Coronary artery (tissue), 2 donors: ENCODE measurements around the gene CDK9.
A peak's percentile ranks its signal among the peaks of the same experiment; 100 is the strongest.

Source experiments
- DNase-seq: peaks from one replicate; pipeline ENCODE4 v3.0.0-alpha.2; 2017; ENCODE audit warnings: low spot score
- H3K27ac ChIP-seq, 2 donors: fragments of 200-600 bp; sonication (generic); one replicate each; pipeline ENCODE4 v1.5.1; 2016 to 2019
- H3K4me3 ChIP-seq: fragments of 200-600 bp; sonication (generic); 2 replicates; pipeline ENCODE4 v1.5.1; 2016; ENCODE audit warnings: mild to moderate bottlenecking, moderate library complexity
- TF ChIP-seq, protein P1 (sequence below): fragments of 200-600 bp; sonication (generic); IDR thresholded peaks from one replicate; pipeline ENCODE4 v1.5.1; 2019; ENCODE audit warnings: antibody characterized with exemption

The CDK9 gene

DNA sequence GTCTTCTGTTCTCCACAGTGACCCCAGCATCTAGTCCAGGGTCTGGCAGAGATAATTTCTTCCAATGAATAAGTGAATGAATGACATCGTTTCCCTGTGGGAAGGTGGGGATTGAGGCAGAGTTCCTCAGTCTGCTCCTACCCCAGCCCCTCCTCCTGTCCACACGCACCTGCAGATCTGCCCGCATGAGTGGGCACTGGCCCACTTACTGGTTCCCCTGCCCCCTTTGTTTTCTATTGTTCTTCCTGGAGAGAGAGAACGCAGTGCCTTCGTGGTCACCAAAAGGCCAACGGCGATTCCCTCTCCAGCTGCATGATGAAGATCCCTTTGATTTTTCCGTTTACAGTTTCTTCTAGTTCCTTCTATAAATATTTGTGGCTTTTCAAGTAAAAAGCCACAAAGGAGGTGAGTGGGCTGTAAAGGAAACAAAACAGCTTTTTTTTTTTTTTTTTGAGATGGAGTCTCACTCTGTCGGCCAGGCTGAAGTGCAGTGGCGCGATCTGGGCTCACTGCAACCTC lies 11.1 kb downstream of the CDK9 start:
- TF ChIP-seq, protein P1, sequence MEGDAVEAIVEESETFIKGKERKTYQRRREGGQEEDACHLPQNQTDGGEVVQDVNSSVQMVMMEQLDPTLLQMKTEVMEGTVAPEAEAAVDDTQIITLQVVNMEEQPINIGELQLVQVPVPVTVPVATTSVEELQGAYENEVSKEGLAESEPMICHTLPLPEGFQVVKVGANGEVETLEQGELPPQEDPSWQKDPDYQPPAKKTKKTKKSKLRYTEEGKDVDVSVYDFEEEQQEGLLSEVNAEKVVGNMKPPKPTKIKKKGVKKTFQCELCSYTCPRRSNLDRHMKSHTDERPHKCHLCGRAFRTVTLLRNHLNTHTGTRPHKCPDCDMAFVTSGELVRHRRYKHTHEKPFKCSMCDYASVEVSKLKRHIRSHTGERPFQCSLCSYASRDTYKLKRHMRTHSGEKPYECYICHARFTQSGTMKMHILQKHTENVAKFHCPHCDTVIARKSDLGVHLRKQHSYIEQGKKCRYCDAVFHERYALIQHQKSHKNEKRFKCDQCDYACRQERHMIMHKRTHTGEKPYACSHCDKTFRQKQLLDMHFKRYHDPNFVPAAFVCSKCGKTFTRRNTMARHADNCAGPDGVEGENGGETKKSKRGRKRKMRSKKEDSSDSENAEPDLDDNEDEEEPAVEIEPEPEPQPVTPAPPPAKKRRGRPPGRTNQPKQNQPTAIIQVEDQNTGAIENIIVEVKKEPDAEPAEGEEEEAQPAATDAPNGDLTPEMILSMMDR: no peak
- Histone ChIP-seq H3K4me3 (no peak overlapping the region), H3K27ac (no peak overlapping the region)
- no peak for DNase-seq

DNA sequence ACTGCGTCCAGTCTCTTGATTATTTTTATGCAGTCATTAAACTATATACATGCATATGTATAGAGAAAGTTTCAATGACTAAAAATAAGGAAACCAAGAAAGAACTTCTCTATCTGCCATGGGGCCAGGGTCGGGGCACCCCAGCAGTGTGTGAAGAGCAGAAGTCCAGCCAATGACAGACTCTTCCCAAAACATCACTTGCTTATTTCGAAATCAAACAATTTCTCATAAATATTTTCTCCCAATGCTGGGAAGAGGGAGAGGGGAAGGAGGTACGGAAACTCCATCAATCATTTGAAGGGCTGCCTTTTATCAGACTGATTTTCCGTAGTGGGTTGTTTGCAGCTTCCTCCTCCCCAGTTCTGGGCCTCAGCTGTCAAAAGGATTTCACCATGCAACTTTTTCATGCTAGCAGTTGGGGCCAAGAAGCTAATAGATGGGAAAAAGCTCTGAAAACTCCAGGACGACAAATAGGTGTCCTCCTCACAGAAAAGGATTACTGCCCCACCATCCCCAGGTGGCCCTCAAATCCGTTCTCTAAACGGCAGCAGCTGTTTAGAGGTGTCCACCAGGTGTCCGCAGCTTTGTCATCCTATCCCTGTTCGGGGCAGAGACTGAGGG lies 16.2 kb downstream of the CDK9 start:
- peak overlapping the region; percentile 93 for H3K4me3 ChIP-seq
- TF ChIP-seq, protein P1: no peak
- H3K27ac ChIP-seq: peak overlapping the region; percentile 84 to 97
- no peak for DNase-seq

DNA sequence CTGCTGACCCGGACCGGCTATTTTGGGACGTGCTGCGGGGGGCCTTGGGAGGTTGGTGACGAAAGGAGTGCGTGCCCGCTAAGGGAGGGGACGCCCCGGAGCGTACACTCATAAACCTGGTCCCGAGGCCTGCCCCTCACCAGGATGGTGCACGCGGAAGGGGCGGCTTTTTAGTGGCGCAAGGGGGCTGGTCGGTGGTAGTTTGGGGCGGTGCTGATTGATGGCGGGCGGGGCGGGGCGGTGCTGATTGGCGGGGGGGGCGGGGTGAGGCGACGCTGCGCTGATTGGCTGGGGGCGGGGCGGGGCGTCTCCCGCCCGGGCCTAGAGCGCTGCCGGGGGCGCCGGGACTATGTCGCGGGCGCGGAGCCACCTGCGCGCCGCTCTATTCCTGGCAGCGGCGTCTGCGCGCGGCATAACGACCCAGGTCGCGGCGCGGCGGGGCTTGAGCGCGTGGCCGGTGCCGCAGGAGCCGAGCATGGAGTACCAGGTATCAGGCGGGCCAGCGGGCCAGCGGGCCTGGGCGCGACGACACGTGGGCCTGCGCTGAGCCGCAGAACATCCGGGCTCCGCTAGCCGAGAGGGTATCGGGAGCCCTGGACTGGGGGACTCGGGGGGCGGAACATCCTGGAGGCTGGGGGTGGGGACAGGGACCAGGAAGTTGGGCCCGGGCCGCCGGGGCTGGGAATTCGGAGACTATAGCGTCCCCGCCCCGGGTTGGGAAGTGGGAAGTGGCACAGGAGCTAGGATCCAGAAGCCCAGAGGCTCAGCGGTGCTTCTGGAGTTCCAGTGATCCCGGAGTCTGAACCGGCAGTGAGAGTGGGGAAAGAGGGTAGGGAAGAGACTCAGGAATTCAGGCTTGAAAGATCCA lies 17.0 kb downstream of the CDK9 start, which contains the start of gene FPGS:
Gene FPGS, plus strand, starts transcription at position 307 of the 868 bp plus-strand sequence. Its CDS starts 43 bp downstream, at position 350.
- TF ChIP-seq, protein P1: no peak
- peak within 1 kb of the TSS; percentile 84 to 97 for H3K27ac ChIP-seq
- peak within 1 kb of the TSS; percentile 93 for H3K4me3 ChIP-seq
- DNase-seq: peak; percentile 93

DNA sequence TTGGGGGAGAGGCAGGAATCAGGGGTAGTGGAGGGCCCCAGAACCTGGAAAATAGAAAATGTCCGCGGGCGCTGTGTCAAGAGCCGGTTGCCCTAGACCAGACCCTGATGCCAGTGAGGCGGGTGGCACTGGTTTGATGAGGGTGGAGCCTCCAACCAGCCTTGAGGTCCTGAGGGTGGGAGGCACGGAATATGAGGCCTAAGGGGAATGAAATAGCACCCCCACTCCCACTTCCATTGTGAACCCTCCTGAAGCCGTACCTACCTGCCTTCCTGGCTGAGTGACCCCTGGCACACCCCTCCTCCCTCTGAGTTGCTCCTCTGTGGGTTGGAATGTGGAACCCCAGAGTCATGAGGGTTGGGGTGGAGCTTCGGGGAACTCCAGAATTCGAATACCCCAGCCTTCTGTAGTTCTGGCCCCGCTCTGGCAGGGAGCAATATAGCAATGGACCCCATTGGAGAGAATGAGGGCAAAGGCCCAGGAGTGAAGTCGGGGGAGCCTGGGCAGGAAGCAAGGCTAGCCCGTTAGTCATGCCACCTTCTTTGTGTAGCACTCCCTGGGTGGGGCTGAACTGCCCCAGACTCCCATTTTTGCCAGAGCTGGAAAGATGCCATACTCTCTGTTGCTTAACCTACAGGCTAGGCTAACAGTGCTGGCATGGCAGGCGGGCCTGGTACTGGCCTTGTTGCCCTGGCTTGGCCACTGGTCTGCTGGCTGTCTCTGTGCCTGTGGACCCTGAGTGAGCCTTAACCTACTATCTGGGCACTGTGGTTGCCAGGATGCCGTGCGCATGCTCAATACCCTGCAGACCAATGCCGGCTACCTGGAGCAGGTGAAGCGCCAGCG lies 17.9 kb downstream of the CDK9 start:
- peak overlapping the region; percentile 84 to 97 for H3K27ac ChIP-seq
- peak overlapping the region; percentile 93 for H3K4me3 ChIP-seq
- TF ChIP-seq, protein P1: no peak
- no peak for DNase-seq

DNA sequence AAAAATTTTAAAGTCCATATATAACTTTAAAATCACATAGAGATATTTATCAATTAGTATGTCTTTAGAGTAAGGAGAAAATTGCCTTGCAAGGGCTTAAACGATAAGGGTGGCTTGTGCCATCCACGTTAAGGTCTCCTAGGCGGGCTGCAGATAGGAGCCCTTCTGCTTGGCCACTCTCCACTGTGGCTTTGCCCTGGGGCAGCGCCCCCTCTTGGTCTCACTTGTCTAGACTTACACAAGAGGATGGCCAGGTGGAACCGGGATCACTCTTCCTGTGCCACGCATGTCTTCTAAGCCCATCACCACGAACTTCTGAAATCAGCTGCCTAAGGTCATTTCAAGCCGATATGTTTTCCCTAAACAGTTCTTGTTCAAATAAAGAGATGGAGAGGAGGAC lies 19.8 kb downstream of the CDK9 start:
- TF ChIP-seq, protein P1: no peak
- DNase-seq: no peak
- Histone ChIP-seq H3K4me3 (no peak overlapping the region), H3K27ac (no peak overlapping the region)

DNA sequence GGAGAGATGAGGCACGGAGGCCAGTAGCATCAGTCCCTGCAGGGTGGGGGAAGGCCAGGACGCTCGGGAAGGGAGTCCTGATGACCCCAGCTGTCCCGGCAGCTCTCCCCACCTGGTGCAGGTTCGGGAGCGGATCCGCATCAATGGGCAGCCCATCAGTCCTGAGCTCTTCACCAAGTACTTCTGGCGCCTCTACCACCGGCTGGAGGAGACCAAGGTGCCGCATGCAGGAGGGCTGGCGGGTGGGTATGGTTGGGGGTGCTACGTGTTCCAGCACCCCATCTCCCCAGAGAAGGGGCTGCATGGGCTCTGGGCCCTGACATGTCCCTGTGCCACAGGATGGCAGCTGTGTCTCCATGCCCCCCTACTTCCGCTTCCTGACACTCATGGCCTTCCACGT lies 21.0 kb downstream of the CDK9 start:
- TF ChIP-seq, protein P1: no peak
- H3K27ac ChIP-seq: no peak overlapping the region
- DNase-seq: no peak
- no peak overlapping the region for H3K4me3 ChIP-seq
